Endothelial cell of umbilical vein (primary cell): Measurements from ENCODE around the gene RPH3AL.

ENCODE experiments used
- EZH2 ChIP-seq: IDR thresholded peaks from 2 replicates; pipeline ENCODE4 v1.6.1; 2012; ENCODE audit warnings: borderline replicate concordance, low read depth, mild to moderate bottlenecking, moderate library complexity, low read length, inconsistent platforms; ENCODE audit not compliant: severe bottlenecking
- POLR2A ChIP-seq: IDR thresholded peaks from 2 replicates; pipeline ENCODE4 v1.6.1; 2012; ENCODE audit warnings: low read depth, mild to moderate bottlenecking, control low read depth, low read length
- TF ChIP-seq, protein P1 (sequence below), 2 donors: IDR thresholded peaks; 1 replicate in 1 of 2; 2 replicates in 1 of 2; pipeline ENCODE4 v1.5.1; 2011; ENCODE audit warnings: low read length in 2 of 2, mild to moderate bottlenecking in 2 of 2, moderate library complexity in 2 of 2, control low read depth in 1 of 2, inconsistent platforms in 1 of 2, low read depth in 1 of 2; ENCODE audit not compliant: insufficient read depth in 1 of 2; ENCODE audit errors: extremely low read depth in 1 of 2
- TF ChIP-seq, protein P2 (sequence below): IDR thresholded peaks from 2 replicates; pipeline ENCODE4 v1.6.1; 2011; ENCODE audit not compliant: insufficient read depth, insufficient read length

DNA sequence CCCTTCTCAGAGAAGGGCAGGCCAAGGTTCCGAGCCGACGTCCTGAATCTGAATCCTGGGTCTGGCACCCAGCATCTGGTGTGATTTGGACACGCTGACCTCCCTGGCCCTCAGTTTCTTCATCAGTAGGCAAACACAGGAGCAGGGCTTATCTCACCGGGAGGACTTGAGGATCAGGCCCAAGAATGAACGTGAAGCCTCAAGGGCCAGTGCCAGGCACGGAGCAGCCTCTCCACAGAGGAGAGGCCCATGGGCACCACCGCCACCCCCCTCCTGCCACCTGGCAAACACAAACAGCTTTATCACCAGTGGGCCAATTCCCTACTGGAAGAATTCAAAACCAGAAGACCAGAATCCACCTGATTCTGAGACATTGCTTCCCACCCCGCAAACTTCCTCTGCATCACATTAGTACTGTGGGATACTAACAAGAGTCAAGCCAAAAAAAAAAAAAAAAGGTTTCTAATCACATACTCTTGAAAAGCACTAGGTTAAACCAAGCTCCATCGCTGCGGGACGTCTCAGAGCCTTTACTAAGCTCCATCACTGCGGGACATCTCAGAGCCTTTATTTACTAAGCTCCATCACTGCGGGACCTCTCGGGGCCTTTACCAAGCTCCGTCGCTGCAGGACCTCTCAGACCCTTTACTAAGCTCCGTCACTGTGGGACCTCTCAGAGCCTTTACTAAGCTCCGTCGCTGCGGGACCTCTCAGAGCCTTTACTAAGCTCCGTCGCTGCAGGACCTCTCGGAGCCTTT lies 103.2 kb downstream of the RPH3AL start:
- TF ChIP-seq, protein P1, sequence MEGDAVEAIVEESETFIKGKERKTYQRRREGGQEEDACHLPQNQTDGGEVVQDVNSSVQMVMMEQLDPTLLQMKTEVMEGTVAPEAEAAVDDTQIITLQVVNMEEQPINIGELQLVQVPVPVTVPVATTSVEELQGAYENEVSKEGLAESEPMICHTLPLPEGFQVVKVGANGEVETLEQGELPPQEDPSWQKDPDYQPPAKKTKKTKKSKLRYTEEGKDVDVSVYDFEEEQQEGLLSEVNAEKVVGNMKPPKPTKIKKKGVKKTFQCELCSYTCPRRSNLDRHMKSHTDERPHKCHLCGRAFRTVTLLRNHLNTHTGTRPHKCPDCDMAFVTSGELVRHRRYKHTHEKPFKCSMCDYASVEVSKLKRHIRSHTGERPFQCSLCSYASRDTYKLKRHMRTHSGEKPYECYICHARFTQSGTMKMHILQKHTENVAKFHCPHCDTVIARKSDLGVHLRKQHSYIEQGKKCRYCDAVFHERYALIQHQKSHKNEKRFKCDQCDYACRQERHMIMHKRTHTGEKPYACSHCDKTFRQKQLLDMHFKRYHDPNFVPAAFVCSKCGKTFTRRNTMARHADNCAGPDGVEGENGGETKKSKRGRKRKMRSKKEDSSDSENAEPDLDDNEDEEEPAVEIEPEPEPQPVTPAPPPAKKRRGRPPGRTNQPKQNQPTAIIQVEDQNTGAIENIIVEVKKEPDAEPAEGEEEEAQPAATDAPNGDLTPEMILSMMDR (IDR thresholded peaks at IDR 0.05; ENCODE audit: extremely low read depth in 1 of 2, insufficient read depth in 1 of 2, low read depth in 1 of 2, low read length in 2 of 2), result no peak
- TF ChIP-seq EZH2, result no peak
- TF ChIP-seq, protein P2, sequence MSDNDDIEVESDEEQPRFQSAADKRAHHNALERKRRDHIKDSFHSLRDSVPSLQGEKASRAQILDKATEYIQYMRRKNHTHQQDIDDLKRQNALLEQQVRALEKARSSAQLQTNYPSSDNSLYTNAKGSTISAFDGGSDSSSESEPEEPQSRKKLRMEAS, result no peak
- TF ChIP-seq POLR2A, result no peak
